IPS-18a (cell line): ENCODE data around the gene CLNK.

ENCODE experiments used
- H3K27ac ChIP-seq: one replicate; pipeline ENCODE4 v1.5.1; 2013; ENCODE audit warnings: low read length
- H3K27me3 ChIP-seq: one replicate; pipeline ENCODE4 v1.6.1; 2013; ENCODE audit warnings: mild to moderate bottlenecking, low read length; ENCODE audit not compliant: control insufficient read depth, insufficient read depth
- H3K36me3 ChIP-seq: one replicate; pipeline ENCODE4 v1.6.1; 2013; ENCODE audit warnings: low read depth, low read length; ENCODE audit not compliant: control insufficient read depth
- H3K4me1 ChIP-seq: one replicate; pipeline ENCODE4 v1.6.1; 2013; ENCODE audit warnings: low read depth, low read length; ENCODE audit not compliant: control insufficient read depth
- H3K4me3 ChIP-seq: one replicate; pipeline ENCODE4 v1.5.1; 2013; ENCODE audit warnings: low read length
- H3K9ac ChIP-seq: one replicate; pipeline ENCODE4 v1.6.1; 2013; ENCODE audit warnings: mild to moderate bottlenecking, low read length, moderate library complexity
- H3K9me3 ChIP-seq: one replicate; pipeline ENCODE4 v1.6.1; 2013; ENCODE audit warnings: low read depth, low read length; ENCODE audit not compliant: control insufficient read depth

The CLNK gene

GRCh38 chr4:10569491-10569890 is 115.1 kb downstream of the CLNK start:
- H3K9ac ChIP-seq: no peak overlapping the region
- H3K27ac ChIP-seq: no peak overlapping the region
- H3K27me3 ChIP-seq: no peaks in the 10 kb centered on the region
- H3K4me3 ChIP-seq: no peak overlapping the region
- no peaks in the 10 kb centered on the region for H3K36me3 ChIP-seq
- no peaks in the 10 kb centered on the region for H3K9me3 ChIP-seq
- peaks cover 8% of the 10 kb centered on the region for H3K4me1 ChIP-seq

- Histone ChIP-seq H3K27ac (no peak overlapping the region), H3K36me3 (no peaks in the 10 kb centered on the region), H3K27me3 (no peaks in the 10 kb centered on the region), H3K9ac (no peak overlapping the region), H3K9me3 (no peaks in the 10 kb centered on the region), H3K4me3 (no peak overlapping the region), H3K4me1 (no peaks in the 10 kb centered on the region)
These were observed 116.8 kb downstream of the CLNK start for GRCh38 chr4:10567766-10568165.

GRCh38 chr4:10565166-10565780 is 119.3 kb downstream of the CLNK start:
- Histone ChIP-seq H3K36me3 (no peaks in the 10 kb centered on the region), H3K9me3 (no peaks in the 10 kb centered on the region), H3K9ac (no peak overlapping the region), H3K4me1 (no peaks in the 10 kb centered on the region), H3K27me3 (no peaks in the 10 kb centered on the region), H3K4me3 (no peak overlapping the region), H3K27ac (no peak overlapping the region)

DNA sequence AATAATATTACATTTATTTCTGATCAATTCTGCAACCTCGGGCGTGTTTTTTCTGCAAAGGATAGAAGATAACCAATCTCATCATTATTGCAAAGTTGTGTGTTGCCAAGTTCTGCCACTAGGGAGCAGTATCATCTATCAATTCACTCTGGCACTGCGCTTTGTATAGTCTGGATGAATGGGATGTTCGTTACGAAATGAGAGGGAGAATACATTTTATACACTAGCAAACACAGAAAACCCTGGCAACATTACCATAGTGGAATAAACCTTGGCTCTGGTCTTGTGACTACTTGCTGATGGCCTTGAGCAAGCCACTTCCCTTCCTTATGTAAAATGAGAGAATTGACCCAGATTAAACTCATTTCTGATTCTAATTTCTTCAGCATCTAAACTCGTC is 129.9 kb downstream of the CLNK start:
- Histone ChIP-seq H3K4me1 (no peaks in the 10 kb centered on the region), H3K27me3 (no peaks in the 10 kb centered on the region), H3K9me3 (no peaks in the 10 kb centered on the region), H3K9ac (no peak overlapping the region), H3K4me3 (no peak overlapping the region), H3K27ac (no peak overlapping the region), H3K36me3 (no peaks in the 10 kb centered on the region)

GRCh38 chr4:10554121-10554520 is 130.4 kb downstream of the CLNK start:
- Histone ChIP-seq H3K9ac (no peak overlapping the region), H3K9me3 (no peaks in the 10 kb centered on the region)

GRCh38 chr4:10552591-10553280 is 131.8 kb downstream of the CLNK start:
- Histone ChIP-seq H3K4me1 (no peaks in the 10 kb centered on the region), H3K9me3 (no peaks in the 10 kb centered on the region), H3K9ac (no peak overlapping the region), H3K36me3 (no peaks in the 10 kb centered on the region), H3K27ac (no peak overlapping the region), H3K27me3 (no peaks in the 10 kb centered on the region), H3K4me3 (no peak overlapping the region)

More at GRCh38 chr4:10554121-10554520, 130.4 kb downstream of the CLNK start:
- Histone ChIP-seq H3K27me3 (no peaks in the 10 kb centered on the region), H3K4me3 (no peak overlapping the region), H3K27ac (no peak overlapping the region), H3K4me1 (no peaks in the 10 kb centered on the region), H3K36me3 (no peaks in the 10 kb centered on the region)

DNA sequence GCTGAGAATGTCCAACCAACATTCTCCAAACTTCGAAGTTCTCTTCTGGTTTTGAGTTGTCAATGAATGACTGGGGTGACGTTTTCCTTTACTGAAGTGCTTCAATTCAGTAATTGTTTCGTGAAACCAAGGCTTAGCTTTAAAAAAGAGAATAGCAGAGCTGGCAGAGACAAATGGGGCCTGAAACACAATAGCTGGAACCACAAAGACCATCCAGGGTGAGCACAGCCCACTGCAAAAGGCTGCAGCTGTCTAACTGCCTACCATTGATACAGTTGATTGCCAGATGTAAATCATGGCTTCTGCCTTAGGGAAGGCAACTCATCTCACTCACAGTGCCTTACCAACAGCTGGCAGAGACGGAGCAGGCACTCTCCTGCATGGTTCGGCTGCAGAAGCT is 148.7 kb downstream of the CLNK start:
- H3K9me3 ChIP-seq: no peaks in the 10 kb centered on the region
- no peaks in the 10 kb centered on the region for H3K27me3 ChIP-seq

GRCh38 chr4:10534820-10535219 is 149.7 kb downstream of the CLNK start:
- no peak overlapping the region for H3K9ac ChIP-seq
- H3K4me1 ChIP-seq: peaks cover 6% of the 10 kb centered on the region
- no peak overlapping the region for H3K27ac ChIP-seq
- H3K9me3 ChIP-seq: no peaks in the 10 kb centered on the region
- H3K27me3 ChIP-seq: no peaks in the 10 kb centered on the region
- no peaks in the 10 kb centered on the region for H3K36me3 ChIP-seq
- no peak overlapping the region for H3K4me3 ChIP-seq

More for the DNA sequence above, 148.7 kb downstream of the CLNK start:
- Histone ChIP-seq H3K4me1 (peaks cover 6% of the 10 kb centered on the region), H3K4me3 (no peak overlapping the region), H3K36me3 (no peaks in the 10 kb centered on the region), H3K27ac (no peak overlapping the region), H3K9ac (no peak overlapping the region)

GRCh38 chr4:10532155-10532554 is 152.4 kb downstream of the CLNK start:
- H3K4me3 ChIP-seq: no peak overlapping the region
- no peak overlapping the region for H3K27ac ChIP-seq
- no peaks in the 10 kb centered on the region for H3K36me3 ChIP-seq
- H3K27me3 ChIP-seq: no peaks in the 10 kb centered on the region
- peaks cover 6% of the 10 kb centered on the region for H3K4me1 ChIP-seq
- H3K9me3 ChIP-seq: no peaks in the 10 kb centered on the region
- H3K9ac ChIP-seq: no peak overlapping the region

DNA sequence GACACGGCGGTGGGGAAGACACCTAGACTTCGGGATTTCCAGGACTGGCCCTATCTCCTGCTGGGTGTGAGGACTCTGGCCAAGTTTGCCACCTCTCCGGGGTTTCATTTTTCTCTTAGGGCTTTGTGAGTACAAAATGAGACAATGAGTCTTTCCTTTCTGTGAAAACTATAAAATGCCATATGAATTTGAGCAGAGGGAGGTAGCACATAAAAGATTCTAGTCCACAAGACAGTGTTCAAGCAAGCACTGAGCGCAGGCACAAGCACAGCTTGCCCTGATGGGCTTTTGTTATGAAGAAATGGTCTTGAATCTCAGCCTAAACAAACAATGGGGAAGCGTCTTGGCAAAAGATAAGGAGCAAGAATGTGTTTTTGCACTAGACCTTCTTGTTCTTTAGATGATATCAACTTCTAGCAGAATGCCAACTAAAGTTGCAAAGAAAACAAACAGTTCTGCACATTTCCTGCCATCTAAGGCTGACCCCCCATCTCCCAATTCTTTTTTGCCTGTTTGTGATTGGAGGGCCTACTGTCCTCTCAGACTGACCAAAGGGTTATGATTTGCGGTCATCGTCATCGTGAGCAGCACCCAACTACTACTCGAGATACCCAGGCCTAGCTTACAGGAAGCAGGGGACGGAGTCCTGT is 154.3 kb downstream of the CLNK start:
- no peak overlapping the region for H3K4me3 ChIP-seq
- peaks cover 6% of the 10 kb centered on the region for H3K4me1 ChIP-seq
- H3K9me3 ChIP-seq: no peaks in the 10 kb centered on the region
- H3K36me3 ChIP-seq: no peaks in the 10 kb centered on the region
- no peak overlapping the region for H3K27ac ChIP-seq
- no peaks in the 10 kb centered on the region for H3K27me3 ChIP-seq
- no peak overlapping the region for H3K9ac ChIP-seq

DNA sequence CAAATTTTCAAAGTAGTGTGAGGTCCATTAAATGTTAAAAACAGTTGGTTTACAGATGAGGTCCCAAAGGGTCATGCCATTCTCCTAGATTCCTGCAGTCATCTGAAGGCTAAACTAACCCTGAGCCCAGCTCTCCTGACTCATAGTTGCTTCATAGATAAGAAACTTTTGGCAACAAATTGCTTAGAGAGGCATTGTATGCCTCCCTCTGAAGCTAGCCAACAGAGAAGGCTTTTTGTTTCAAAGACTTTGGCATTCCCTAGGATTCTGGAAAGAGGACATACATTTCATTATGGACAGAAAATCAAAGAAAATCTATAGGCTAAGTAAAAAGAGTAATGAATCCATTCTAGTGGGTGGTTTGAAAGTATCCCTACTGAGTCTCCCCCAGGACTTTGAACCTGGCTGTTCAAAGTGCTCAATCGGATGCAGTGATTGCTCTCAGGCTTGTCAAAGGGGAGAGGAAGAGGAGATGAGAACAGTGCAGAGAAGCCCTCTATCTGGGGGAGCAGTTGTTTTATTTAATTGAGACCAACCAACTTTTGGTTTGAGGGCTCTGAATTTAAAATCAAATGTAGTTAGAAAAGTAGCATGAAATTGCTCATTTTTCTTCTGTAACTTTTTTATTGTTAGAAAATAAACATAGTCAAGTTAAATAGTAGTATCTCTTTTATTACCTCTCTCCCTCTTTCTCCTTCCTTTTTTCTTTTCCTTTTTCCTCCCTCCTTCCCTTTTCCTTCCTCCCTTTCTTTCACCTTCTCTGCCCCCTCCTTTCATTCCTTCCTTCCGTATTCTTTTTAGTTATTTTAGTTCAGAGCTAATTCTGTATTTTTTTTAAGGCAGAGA is 155.1 kb downstream of the CLNK start:
- Histone ChIP-seq H3K27me3 (no peaks in the 10 kb centered on the region), H3K9me3 (no peaks in the 10 kb centered on the region), H3K4me3 (no peak overlapping the region), H3K27ac (no peak overlapping the region), H3K36me3 (no peaks in the 10 kb centered on the region), H3K4me1 (peaks cover 6% of the 10 kb centered on the region), H3K9ac (no peak overlapping the region)
